Activated T-cell treated with anti-CD3 and anti-CD28 coated beads for 1 hour (primary cell): ENCODE data around the gene LPP.

Experiments used
- DNase-seq: peaks from one replicate; pipeline ENCODE4 v3.0.0-alpha.2; 2020; ENCODE audit warnings: low read depth

The LPP gene

DNA sequence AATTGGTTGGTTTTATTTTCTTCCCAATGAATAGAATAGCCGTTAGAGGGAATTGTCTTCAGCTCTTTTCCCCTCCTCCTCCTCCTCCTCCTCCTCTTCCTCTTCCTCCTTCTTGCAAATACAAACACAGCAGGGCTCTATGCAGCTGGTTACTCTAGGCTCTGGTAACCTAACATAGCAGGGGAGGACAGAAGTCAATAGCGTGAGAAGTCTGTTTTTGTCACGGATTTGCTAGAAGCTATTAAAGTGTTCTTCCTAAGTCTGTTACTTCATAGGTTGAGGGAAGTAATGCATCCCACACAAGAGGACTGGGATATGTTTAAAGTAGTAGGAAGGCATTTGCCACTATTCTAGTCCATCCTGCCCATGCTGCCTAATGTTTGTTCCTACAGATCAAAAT lies 643.1 kb downstream of the LPP start:
- DNase-seq = no peak

DNA sequence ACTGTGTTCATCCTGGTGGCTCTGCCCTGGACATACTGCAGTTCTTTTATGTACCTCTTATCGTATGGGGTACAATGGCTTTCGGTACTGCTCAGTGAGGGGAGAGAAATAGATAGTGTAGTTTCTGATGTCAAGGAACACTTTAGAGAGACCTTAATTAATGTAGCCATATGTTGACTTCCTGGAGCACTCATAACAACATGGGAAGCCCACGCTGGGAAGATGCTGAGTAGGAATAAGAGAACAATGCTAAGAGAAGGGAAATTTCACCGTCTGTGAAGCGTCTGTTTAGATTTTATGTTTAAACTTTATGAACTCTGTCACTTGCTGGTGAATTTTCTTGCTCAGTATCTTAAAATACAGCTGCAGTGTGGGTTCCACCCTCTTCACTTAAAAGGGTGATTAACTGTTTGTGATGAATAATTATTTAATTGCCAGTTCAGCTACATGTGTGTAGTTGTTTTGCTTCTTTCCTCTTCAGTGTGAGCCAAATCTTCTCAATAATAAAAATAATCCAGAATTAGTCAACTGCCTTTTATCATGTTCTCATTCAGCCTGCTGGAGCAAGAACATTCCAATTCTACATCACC lies 644.7 kb downstream of the LPP start:
- DNase-seq = no peak

DNA sequence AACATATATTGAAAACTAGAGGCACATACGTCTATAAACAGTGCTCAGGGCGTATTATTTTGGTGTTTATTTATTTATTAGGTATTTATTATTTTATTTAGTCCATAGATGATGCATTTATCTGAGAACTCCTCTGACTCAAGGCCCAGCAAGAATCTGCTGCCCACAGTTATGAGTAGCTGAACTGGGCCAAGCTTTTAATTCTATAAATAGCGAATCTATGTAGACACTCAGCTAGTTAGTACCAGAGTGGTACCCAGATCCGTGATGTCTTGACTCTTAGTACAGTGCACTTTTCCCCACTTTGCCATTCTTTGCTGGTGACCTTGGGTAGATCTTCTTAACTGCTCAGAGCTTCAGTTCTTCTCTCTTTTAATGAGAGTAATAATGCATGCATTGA lies 647.4 kb downstream of the LPP start:
- no peak for DNase-seq

DNA sequence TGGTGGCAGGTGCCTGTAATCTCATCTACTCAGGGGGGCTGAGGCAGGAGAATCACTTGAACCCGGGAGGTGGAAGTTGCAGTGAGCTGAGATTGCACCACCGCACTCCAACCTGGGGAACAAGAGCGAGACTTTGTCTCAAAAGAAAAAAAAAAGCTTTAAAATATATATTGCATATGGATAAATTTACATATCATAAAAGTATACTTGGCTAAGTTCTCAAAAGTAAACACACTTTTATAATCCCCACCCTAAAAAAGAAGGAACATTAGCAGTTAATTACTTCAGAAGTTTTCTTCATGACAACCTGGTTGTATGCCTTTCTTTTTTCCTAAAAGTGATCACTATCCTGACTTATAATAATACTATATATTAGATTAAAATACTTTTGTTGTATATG lies 648.7 kb downstream of the LPP start:
- DNase-seq = no peak

DNA sequence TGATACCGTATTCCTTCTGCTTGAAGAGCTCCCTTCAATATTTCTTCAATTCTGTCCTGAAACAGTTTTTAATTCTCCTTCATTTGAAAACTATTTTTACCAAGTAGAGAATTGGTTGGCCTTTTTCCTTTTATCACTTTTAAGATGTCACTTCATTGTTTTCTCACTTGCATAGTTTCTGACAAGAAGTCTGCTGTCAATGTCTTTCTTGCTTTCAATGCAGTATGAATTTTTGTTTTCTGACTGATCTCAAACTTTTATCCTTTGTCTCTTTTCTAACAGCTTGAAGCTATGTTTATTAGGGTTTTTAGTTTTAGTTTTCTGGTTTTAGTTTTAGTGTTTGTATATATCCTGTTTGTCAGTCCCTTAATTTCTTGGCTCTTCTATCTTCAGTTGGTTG lies 653.0 kb downstream of the LPP start:
- no peak for DNase-seq

DNA sequence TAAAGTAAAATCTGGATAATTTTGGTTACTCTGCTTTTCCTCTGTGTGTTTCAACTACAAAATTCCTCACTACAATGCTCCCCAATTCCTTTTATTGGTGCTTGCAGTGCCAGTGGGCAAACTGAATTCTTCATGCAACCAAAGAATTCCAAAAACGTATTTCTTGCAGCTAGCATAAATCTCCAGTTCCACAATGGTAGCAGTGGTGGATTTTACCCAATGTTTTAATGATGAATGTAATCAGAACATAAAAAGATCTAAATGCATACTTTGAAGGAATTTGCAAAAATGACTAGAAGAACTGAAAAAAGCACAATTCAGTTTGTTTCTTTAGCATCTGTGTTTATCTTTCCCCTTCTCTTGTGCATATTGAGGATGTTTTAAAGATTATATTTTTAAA lies 658.2 kb downstream of the LPP start:
- DNase-seq = no peak

DNA sequence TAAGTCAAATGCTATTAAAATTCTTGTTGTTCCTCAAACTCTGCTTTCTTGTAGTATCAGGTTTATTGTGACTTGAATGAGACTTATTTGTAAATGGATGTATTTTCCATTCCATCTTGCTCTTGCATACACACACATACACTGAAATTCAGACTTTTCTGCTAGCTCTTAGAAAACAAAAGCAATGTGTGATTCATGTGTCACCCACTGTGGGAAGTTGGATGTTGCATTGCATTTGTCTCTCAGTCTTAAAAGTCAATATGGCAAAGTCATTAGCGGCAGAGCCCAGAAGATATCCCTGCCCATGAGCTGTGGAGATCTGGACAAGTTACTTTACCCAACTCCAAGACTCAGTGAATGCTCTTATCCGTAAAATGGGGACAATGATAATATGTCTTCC lies 660.6 kb downstream of the LPP start:
- no peak for DNase-seq

DNA sequence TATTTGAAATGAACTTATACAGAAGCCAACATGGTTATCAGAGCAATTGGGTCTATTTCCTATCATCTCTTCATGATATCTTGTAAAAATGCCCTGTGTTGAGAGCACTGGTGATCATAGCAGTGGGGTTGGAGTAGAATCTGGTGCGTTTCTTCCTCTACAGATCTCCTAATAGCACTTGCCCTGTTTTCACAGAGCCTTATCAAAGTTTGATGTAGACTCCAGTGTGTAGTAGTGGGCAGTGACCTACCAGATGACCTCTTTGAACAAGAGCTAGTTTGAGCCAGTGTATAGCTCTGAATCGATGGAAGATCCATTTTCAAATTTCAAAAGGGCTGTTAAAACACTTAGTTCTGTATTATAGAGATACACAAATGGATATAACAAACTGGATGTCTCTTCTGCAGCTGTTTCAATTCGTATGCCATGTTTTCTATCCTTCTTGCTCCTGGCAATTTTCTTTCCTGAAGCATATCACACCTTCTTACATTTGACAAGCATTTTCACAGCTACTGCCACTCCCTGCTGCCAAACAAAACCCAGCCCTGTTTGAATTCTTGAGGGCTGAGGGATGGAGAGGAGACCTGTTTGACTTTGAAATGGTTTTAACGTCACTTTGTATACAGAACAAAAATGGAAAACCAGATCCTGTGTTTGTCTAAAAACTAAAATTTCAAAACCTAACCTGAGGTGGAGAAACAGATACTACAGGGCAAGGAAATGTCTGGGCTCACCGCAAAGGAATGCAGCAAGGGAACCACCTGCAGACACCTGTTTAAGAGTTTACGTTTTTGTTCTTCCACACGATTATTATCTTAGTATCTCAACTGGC lies 663.4 kb downstream of the LPP start:
- DNase-seq = no peak

DNA sequence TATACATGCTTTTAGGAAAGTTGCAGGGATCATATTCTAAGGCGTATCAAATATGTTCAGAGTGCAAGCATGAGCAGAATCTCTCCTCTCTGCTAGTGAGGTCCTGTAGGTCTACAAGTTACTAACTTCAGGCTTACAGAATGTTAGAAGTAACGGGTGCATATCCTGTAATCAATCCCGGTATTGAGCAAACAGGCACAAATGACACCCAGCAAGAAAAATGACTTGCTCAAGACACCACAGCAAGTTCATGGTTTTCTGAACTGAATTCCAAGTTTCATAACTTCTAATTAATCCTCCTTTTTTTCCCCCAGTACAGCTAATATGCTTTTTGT lies 663.9 kb downstream of the LPP start:
- no peak for DNase-seq

DNA sequence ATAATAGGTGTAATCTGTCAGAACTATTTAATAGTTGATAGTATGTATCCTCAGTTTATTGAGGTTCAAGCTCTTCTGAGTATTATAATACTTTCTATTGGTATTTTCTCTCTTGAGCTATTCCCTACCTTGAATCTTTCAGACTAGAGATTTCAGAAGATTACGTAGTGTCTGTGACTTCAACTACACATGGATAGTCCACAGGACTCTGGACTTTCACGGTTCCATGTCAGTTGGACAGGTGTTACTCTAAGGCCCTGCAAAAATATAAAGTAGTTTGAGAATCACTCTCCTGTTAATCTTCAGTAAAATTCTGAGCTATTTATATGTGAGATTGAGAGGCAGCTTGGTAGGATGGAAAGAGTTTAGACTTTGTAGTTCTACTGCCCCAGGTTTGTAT lies 664.3 kb downstream of the LPP start:
- no peak for DNase-seq

DNA sequence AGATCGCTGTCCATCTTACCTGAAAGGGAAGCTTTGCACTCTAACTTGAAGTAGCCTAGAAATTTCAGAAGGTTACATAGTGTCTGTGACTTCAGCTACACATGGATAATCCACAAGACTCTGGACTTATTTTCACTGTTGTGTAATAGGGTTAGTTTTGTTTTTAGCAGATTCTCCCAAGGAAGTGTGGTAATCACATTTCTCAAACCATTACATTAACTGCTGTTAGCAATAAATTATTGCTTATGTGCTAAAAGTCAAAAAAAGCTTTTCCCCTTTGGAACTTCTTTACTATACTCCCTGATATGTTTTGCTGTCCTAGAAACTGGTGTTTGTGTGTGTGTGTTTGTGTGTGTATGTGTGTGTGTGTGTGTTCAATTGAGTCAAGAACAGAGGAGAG lies 666.0 kb downstream of the LPP start:
- no peak for DNase-seq

DNA sequence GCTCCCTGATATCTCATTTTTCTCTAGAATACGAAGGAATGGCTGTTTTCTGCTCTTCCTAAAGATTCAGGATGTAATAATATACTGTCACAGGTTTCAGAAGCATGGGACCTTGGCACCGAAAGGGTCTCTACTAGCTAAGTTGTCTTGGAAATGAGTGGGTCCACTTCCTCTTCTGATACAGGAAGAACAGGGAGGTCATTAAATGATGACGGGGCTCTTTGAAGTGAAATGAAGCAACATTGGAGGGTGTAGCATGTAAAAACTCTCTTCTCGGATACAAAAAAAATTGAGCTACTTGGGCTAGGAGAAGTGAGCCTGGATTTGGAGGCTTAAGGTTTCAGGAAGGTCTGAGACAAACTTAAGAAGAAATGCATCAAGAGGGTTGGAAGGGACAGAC lies 668.0 kb downstream of the LPP start:
- no peak for DNase-seq

DNA sequence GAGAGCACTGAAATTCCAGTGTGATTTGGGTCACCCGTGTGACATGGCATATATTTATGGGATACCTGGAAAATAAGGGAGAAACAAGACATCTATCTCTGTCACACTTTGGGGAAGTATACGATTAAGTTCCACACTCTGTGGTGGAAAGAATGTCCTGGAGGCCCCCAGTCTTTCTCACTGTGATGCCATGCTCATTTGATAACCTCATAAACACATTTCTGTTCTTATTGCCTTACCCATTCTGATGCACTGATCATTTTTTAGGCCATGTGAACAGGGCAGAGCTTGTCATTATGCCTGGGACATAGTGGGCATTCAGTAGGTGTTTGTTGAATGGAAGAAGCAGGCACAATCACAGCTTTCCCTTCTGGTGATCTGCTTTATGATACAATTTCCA lies 668.5 kb downstream of the LPP start:
- no peak for DNase-seq

DNA sequence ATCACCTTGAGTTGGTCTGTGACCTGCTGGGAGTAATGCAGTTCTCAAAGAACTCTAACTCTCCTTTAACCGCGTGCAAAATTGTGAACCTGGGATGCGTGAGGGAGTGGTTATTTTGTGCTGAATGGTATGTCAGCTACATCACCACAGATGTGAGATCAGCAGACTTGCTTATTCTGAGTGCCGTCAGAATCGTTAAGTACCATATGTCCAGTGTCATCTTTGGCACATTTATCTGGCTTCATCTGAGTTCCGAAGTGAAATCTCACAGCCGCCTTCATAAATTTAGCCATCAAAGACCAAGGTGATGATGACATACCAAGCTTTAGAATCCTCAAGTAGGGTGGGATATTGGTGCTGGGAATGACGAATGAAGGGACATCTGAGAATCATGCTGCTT lies 670.6 kb downstream of the LPP start:
- no peak for DNase-seq

DNA sequence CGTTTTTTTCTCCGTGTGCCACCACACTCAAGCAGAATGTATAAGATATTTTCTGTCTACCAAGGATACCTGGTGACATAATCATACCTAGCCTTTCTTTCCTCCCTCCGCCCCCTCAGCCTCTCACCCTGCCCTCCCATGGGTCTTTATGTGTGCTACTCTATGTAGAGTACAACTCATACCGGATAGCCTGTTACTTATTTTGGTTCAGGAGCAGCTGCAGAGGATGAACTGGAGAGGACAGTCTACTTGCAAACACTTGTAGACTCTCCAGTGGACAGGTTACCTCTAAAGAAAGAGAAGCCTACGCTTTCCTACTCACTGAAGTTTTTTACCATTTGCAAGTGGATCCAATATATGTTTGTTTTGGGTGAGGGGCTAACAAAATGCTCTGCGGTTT lies 671.9 kb downstream of the LPP start:
- DNase-seq = no peak

DNA sequence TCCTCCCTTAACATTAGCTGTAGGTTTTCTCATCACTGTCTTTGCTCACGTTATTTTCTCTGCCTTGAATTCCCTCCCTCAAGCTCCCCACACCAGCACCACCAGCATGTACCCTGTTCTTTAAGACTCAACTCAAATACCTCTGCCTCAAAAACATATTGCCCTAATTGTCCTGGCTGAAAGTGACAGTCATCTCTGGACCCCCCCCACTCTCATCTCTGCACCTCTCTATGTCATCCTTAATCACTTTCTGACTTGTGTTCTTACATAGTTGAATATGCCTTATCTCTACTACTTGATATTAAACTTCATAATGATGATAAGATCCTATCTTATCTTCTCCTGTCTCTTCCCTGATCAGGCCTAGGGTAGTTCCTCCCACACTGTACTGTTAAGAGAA lies 672.6 kb downstream of the LPP start:
- no peak for DNase-seq

DNA sequence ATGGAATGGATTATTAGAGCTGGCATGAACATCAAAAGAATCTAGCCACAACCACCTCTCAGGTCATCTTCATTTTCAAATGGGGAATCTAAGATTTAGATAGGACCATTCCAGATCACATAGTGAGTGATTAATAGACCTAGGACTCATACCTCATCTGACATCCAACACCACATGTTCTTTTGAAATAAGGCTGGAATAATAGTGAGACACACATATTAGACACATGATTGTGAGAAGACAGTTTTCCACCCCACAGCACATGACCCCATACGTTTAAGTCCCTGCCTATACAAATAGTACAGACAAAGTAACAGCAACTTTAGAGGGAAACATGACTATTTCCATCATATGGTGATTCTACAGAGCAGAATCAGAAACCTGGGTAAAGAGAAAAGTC lies 673.1 kb downstream of the LPP start:
- DNase-seq = no peak

DNA sequence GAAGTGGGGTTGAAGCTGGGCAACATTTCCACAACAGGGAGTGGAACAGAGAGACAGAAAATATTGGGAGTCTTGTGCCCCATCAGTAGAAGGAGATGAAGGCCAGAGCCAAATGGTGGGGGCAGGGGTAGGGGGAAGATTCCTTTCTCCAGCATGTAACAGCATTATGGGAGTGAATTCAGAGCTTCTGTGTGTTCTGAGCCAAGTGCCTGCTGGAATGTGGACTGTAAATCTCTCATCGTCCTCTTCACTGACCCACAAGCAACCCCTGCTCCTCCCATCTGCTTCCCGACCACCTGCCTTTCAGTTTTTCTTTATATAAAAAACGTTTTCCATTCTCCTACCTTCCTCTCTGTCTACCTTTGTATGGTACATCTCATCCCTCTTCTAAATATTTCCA lies 673.6 kb downstream of the LPP start:
- no peak for DNase-seq

DNA sequence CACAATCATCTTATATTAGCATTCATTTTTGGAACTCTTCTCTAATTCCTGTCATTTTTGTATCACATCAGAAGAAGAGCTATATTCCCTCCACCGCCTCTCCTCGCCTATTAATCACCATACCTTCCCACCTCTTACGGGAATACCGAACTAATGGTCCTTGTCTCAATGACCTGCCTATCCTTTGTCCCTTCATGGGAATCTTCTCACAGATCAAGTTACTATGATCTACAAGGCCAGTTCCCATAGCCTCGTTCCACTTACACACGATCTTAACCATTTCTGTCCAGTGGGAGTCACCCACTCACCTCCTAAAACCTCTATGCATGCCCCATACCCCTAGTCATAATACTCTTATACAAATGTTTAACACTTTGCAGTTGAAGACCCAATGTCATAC lies 675.2 kb downstream of the LPP start:
- no peak for DNase-seq

DNA sequence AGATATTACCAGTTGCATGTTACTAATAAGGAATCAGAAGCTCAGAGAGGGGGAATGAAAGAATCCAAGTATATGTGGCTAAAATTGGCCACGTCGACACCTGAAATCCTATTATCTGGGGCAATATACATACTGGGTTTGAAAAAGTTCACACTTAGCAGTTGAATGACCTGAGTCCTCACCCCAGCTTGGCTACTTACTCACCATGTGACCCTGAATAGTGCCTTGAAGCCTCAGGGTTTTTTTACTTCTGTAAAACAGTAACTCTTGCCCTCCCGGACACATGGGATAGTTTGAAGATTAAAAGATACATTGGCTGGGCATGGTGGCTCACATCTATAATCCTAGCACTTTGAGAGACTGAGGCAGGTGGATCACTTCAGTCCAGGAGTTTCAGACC lies 675.6 kb downstream of the LPP start:
- DNase-seq = no peak

DNA sequence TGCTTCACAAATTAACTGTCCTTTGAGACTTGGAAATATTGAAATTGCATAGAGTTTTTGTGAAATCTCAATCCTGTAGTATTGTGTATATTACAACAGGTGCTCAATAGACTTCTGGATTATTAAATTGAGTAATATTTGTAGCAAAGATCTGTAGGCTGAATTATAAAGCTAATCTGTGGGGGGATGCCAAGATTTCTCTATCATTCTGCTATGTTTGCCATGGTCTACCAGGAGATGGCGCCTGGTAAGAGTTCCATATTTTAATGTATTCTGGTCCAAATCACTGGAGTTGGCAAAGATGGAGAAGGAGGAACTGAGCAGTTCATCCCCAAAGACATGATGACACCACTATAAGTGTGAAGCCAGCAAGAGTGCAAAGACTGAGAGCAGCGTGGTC lies 676.9 kb downstream of the LPP start:
- no peak for DNase-seq

DNA sequence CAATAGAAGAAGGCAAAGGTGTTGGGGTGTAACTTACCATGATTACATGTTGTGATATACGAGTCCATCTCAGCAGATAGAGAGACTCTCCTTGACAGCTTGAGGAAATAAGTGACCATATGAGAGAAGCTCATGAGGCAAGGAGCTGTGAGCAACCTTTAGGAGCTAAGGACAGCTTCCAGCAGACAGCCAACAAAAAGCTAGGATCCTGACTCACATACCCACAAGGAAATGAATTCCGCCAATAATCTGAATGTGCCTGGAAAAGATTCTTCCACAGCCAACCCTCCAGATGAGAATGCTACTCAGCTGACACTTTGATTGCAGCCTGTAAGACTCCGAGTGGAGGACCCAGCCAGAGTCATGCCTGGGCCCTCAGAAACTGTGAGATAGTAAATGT lies 678.2 kb downstream of the LPP start:
- no peak for DNase-seq

DNA sequence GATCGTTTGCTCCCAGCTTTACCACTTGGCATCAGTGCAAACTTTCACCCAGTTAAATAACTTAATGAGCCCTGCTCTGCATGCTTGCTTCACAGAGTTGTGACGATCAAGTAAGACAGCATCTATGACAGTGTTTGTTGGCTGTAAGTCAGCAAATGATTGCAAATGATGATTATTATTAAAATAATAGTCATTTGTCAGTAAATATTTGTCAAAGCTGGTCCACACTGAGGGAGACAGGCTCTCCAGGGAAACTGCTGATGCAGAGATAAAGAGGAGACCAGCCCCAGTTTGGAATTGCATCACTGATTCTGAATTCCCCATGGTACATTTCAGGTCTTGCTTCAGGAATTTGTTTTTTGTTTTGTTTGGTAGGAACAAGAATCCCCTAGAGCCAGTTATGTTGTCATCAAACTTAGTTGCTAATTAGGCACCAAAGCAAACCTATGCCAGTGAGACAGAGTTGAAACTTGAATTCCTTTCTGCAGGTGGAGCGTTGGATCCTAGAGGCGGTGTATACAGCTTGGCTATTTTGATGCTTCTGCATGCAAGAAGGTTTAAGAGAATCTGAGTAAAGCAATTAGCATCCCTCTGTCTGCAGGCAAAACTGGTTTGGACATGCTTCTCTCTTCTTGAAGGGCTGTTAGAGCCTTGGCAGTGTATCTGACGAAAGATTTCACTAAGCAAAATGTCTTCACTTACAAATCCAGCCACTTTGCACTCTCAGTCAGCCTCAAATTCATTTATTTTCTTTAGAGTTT lies 679.2 kb downstream of the LPP start:
- no peak for DNase-seq

DNA sequence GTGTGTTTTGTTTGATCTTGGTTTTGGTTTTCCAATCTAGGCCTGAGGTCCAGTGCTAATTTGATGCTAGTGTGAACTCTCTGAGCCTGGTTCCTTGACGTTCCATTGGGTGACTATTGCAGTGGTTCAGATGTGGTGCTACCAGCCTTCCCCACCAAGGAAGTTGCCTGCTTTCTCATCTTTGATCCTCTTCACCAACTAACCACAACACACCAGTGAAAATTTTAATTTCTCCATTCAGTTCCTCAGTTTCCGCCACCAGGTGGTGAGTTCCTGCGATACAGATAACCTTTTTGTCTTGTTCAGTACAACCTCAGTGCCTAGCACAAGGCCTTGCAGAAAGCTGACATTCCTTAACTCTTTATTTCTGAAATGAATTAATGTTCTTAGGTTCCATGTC lies 680.4 kb downstream of the LPP start:
- DNase-seq = no peak
